BLaER1 (cell line): ENCODE data around the gene SDK2.

ENCODE experiments used
- H3K27ac ChIP-seq: shearing (Covaris generic); formaldehyde crosslinking; 2 replicates; pipeline ENCODE4 v1.8.1; 2022
- H3K27me3 ChIP-seq: shearing (Covaris generic); formaldehyde crosslinking; 2 replicates; pipeline ENCODE4 v1.8.1; 2022
- H3K36me3 ChIP-seq: shearing (Covaris generic); formaldehyde crosslinking; 2 replicates; pipeline ENCODE4 v1.8.1; 2022
- H3K4me1 ChIP-seq: shearing (Covaris generic); formaldehyde crosslinking; 2 replicates; pipeline ENCODE4 v1.8.1; 2022
- H3K4me2 ChIP-seq: shearing (Covaris generic); formaldehyde crosslinking; 2 replicates; pipeline ENCODE4 v1.8.1; 2022
- H3K4me3 ChIP-seq: shearing (Covaris generic); formaldehyde crosslinking; 2 replicates; pipeline ENCODE4 v1.8.1; 2022
- H3K9ac ChIP-seq: shearing (Covaris generic); formaldehyde crosslinking; 2 replicates; pipeline ENCODE4 v1.8.1; 2022
- H3K9me3 ChIP-seq: shearing (Covaris generic); formaldehyde crosslinking; 2 replicates; pipeline ENCODE4 v1.8.1; 2022
- H4K20me1 ChIP-seq: shearing (Covaris generic); formaldehyde crosslinking; 2 replicates; pipeline ENCODE4 v1.8.1; 2022
- Cebpa-rat ChIP-seq: shearing (Covaris generic); IDR thresholded peaks from 2 replicates; pipeline ENCODE4 v1.8.1; 2022

SDK2 gene

DNA sequence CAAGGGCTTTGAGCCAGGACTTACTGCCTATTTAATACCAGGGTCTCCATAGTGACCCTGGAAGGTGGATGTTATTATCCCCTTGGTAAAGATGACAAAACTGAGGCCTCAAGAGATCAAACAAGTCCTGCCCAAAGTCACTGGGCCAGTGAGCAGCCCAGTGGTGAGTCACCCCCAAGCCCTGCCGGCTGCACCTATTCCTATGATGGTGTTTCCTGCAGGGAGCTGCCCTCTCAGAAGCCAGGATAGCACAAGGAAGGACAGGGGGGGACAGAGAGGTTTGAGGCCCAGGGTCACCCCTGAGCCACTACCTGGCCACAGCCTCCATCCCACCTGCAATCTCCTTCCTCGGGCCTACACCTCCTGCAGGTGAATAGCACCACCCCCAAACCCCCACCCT lies 90.9 kb downstream of the SDK2 start:
- Histone ChIP-seq H3K4me2 (no peak overlapping the region), H3K4me3 (no peak overlapping the region), H3K4me1 (peaks cover 42% of the 10 kb centered on the region), H4K20me1 (peaks cover 60% of the 10 kb centered on the region; the same call in 1 of the 2 replicates), H3K27ac (no peak overlapping the region), H3K9ac (no peak overlapping the region), H3K9me3 (no peaks in the 10 kb centered on the region), H3K36me3 (no peaks in the 10 kb centered on the region; the same call in 1 of the 2 replicates), H3K27me3 (no peaks in the 10 kb centered on the region)
- no peak for TF ChIP-seq Cebpa-rat

DNA sequence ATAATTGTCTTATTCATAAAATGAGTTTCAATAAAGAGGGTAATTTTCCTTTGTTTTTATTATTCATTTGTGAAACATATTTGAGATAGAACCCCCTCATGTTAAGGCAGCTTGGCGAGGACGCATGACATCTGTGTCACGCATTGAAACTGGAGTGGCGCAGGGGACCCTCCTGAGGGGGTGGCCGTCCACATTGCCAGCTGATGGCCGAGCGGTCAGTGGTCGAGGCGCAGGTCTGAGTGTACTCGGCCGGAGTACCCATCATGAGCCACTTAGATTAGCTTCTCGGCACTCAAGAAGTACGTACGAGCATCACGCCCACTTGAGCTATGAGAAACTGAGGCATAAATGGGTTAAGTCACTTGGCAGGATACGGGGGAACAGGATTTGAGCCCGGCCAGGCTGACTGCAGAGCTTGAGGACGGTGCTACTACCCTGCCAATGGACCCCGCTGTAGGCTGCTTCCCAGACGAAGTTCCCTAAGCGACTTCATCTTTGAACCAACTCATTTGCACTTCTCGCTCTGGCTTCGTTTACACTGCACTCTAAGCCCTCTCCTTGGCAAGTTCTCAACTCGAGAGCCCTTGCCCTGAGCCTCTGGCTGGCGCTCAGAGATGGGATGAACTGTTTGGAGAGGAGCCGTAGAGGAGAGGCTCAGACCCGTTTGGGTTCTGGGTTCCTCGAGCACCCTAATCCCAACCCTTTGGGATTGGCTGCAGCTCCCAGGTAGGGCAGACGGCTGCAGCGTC lies 91.8 kb downstream of the SDK2 start:
- Histone ChIP-seq H3K36me3 (no peaks in the 10 kb centered on the region; the same call in 1 of the 2 replicates), H4K20me1 (peaks cover 66% of the 10 kb centered on the region; the same call in 1 of the 2 replicates), H3K27me3 (no peaks in the 10 kb centered on the region), H3K9me3 (no peaks in the 10 kb centered on the region), H3K9ac (no peak overlapping the region), H3K4me3 (no peak overlapping the region), H3K4me2 (peak overlapping the region; percentile 10; the same call in 1 of the 2 replicates), H3K4me1 (peaks cover 43% of the 10 kb centered on the region), H3K27ac (no peak overlapping the region)
- TF ChIP-seq Cebpa-rat = no peak

DNA sequence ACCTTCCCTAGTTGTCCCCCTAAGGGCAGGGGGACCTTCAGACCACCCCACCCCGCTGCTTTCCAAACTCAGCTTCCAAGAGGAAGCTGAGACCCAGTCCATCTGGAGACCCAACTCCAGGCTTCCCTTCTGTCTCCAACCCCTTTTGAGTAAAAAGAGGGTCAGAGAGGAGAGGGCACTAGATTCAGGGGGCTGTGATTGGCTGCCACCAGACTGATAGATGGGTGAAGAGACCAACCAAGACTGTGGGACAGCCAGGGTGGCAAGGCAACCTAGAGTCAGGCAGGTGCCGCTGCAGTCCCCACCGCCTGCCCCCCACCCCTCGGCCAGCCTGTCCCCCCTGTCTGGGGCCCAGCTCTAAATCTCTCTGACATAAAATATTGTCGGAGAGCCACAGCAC lies 92.5 kb downstream of the SDK2 start:
- Histone ChIP-seq H3K9ac (no peak overlapping the region), H3K9me3 (no peaks in the 10 kb centered on the region), H3K27me3 (no peaks in the 10 kb centered on the region), H3K4me3 (no peak overlapping the region), H3K4me1 (peaks cover 45% of the 10 kb centered on the region), H3K27ac (no peak overlapping the region), H4K20me1 (peaks cover 73% of the 10 kb centered on the region; the same call in 1 of the 2 replicates), H3K4me2 (peak overlapping the region; percentile 10; the same call in 1 of the 2 replicates), H3K36me3 (no peaks in the 10 kb centered on the region; the same call in 1 of the 2 replicates)
- no peak for TF ChIP-seq Cebpa-rat

DNA sequence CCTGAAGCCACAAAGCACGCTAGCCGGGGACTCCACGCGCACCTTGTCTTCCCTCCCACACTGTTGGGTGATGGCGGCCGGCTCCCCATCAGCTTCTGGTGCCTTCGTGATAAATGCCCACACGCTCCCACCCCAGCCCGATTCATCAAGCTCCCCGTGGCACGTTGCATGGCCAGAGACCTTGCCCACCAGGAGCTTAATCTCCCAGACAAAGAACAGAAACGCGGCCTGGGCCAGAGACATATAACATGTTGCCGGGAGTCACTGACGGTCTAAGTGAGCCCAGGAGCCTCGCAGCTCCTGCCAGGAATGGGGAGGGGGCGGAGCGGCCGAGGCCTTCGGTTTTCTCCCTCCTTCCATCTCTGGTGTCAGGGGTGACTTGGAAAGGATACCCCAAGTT lies 93.1 kb downstream of the SDK2 start:
- H3K27ac ChIP-seq = no peak overlapping the region
- H3K4me1 ChIP-seq = peaks cover 44% of the 10 kb centered on the region
- H3K9ac ChIP-seq = no peak overlapping the region
- peaks cover 79% of the 10 kb centered on the region; the same call in 1 of the 2 replicates for H4K20me1 ChIP-seq
- no peak overlapping the region for H3K4me3 ChIP-seq
- H3K4me2 ChIP-seq = no peak overlapping the region
- no peaks in the 10 kb centered on the region for H3K27me3 ChIP-seq
- no peaks in the 10 kb centered on the region; the same call in 1 of the 2 replicates for H3K36me3 ChIP-seq
- TF ChIP-seq Cebpa-rat = no peak
- H3K9me3 ChIP-seq = no peaks in the 10 kb centered on the region

DNA sequence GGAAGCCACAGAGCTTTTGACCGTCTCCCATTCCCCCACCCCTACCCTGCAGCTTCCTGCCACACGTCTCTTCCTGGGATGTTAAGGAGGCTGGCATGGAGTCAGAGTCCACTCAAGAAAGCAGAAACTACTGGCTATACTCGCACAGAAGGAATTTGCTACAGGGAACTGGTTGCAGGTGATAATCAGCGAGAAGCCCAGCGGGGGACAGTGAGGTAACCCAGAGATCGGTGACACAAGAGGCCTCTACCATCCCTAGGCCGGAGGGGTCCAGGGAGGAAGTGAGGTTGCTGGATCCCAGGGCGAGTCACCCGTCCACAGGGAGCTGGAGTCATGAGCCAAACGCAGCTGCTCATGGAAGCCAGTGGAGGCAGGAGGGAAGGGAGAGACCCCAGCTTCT lies 93.7 kb downstream of the SDK2 start:
- Histone ChIP-seq H3K9ac (no peak overlapping the region), H3K27me3 (no peaks in the 10 kb centered on the region), H3K4me1 (peaks cover 44% of the 10 kb centered on the region), H3K36me3 (no peaks in the 10 kb centered on the region; the same call in 1 of the 2 replicates), H3K4me2 (no peak overlapping the region), H4K20me1 (peaks cover 85% of the 10 kb centered on the region; the same call in 1 of the 2 replicates), H3K9me3 (no peaks in the 10 kb centered on the region), H3K4me3 (no peak overlapping the region), H3K27ac (no peak overlapping the region)
- TF ChIP-seq Cebpa-rat = no peak

DNA sequence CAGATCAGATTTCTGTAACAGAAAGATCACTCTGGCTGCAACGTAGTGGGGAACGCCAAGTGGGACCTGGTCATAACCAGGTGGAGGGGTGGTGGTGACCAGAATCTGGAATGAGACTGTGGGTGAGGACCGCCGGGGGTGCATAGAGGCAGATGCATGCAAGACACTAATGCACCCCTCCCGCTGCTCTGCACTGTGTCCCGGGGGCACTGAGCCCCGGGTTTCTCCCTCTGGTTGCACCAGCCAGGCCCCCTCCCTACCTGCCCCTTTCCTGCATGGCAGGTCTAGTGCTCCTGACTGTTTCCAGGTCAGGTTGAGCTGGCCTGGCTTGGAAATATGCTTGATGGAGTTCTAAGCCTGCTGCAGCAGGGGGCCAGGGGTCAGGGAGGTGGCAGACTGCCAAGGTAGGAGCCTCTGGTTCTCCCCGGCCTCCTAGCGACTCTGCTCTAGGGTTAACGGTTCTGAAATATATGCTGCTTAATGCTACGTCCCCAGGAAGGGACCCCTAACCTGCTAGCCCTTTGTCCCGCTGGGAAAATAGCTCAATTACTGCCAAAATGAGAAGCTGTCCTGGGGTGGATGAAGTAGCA lies 94.3 kb downstream of the SDK2 start:
- H3K4me3 ChIP-seq = no peak overlapping the region
- H3K27ac ChIP-seq = no peak overlapping the region
- no peak overlapping the region for H3K9ac ChIP-seq
- TF ChIP-seq Cebpa-rat = no peak
- H3K36me3 ChIP-seq = no peaks in the 10 kb centered on the region
- H4K20me1 ChIP-seq = peaks cover 85% of the 10 kb centered on the region; the same call in 1 of the 2 replicates
- no peaks in the 10 kb centered on the region for H3K9me3 ChIP-seq
- H3K27me3 ChIP-seq = no peaks in the 10 kb centered on the region
- peaks cover 44% of the 10 kb centered on the region for H3K4me1 ChIP-seq
- H3K4me2 ChIP-seq = no peak overlapping the region

DNA sequence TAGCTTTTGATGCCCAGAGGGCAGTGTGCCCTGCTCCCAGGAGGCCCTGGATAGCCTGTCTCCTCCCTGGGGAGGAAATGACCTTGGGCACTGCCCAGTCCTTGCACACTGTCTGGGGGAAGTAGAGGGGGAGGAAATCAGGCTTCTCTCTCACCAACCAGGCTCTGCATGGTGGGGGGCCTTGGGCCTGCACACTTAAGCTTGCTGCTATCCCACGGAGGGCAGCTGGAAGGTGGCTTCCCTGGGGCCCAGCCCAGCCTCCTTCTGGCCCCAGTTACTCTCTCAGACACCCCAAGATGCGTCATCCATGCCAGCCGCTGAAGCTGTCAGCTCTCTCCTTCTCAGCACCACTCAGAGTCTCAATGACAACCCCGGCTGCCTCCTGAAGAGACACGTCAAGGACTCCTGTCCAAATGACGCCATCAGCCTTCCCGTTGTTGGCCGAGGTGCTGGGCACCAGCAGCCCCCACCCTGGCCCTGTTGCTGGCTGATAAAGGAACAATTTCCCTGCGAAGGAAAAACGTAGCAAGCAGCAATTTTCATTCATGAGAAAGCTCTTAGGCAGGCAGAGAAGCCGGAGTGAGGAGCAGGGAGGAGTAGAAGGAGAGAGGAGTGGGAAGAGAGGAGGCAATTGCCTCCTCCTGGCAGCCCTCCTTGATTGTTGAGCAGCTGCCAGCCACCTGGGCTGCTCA lies 95.5 kb downstream of the SDK2 start:
- TF ChIP-seq Cebpa-rat = no peak
- H3K4me3 ChIP-seq = no peak overlapping the region
- no peaks in the 10 kb centered on the region for H3K9me3 ChIP-seq
- H4K20me1 ChIP-seq = peaks cover 88% of the 10 kb centered on the region; the same call in 1 of the 2 replicates
- H3K27ac ChIP-seq = no peak overlapping the region
- no peak overlapping the region for H3K9ac ChIP-seq
- peaks cover 44% of the 10 kb centered on the region for H3K4me1 ChIP-seq
- no peak overlapping the region for H3K4me2 ChIP-seq
- H3K36me3 ChIP-seq = no peaks in the 10 kb centered on the region
- no peaks in the 10 kb centered on the region for H3K27me3 ChIP-seq

DNA sequence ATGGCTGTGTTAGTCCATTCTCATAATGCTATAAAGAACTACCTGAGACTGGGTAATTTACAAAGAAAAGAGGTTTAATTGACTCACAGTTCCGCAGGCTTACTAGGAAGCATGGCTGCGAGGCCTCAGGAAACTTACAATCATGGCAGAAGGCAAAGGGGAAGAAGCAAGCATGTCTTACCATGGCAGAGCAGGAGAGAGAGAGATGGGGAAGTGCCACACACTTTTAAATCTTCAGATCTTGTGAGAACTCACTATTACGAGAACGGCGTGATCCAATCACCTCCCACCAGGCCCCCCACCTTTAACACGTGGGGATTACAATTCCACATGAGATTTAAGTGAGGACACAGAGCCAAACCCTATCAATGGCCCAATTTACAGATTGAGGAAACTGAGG lies 96.5 kb downstream of the SDK2 start:
- Histone ChIP-seq H3K4me3 (no peak overlapping the region), H4K20me1 (peaks cover 88% of the 10 kb centered on the region; the same call in 1 of the 2 replicates), H3K9ac (no peak overlapping the region), H3K4me2 (no peak overlapping the region), H3K27me3 (no peaks in the 10 kb centered on the region), H3K27ac (no peak overlapping the region), H3K4me1 (peaks cover 43% of the 10 kb centered on the region), H3K36me3 (no peaks in the 10 kb centered on the region; the same call in 1 of the 2 replicates), H3K9me3 (no peaks in the 10 kb centered on the region)
- no peak for TF ChIP-seq Cebpa-rat

DNA sequence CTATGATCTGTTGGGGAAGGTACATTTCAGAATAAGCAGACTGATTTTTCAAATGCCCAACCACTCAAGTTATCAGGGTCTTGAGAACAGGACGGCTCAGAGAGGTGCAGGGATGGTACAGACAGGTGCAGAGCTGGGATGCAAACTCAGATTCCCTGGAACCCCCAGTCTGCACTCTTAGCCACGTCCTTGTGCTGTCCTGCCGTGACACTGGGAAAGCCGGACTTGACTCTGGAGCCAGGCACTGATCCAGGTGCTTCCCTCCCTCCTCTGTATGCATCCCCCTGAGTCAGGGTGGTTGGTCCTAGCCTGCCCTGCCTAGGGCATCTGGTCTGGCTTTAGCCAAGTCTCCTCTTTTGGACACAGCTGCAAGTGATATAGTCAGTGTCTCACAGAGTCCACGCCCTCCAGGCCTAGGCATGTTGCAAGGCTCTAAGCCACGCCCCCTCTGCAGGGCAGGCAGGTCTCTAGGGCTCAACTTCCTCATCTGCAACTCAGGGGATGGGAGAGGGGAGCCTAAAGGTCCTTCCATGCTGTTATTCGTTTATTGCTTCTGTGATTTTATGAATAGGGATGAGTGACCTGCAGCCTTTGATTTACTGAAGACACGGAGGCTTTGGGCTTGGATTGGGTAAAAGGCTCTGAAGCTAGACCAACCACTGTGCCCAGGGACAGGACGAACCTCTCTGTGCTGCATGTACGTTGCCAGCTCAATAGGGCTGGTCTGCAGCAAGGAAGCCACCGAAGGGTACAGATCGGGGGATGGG lies 97.3 kb downstream of the SDK2 start:
- Histone ChIP-seq H4K20me1 (peaks cover 89% of the 10 kb centered on the region; the same call in 1 of the 2 replicates), H3K4me1 (peaks cover 36% of the 10 kb centered on the region), H3K27ac (no peak overlapping the region), H3K36me3 (no peaks in the 10 kb centered on the region; the same call in 1 of the 2 replicates), H3K9me3 (no peaks in the 10 kb centered on the region), H3K4me3 (no peak overlapping the region), H3K9ac (no peak overlapping the region), H3K27me3 (no peaks in the 10 kb centered on the region), H3K4me2 (no peak overlapping the region)
- TF ChIP-seq Cebpa-rat = no peak
